Measurements from ENCODE around the gene LSG1. TPM values are rescaled to one million over a fixed set of nuclear protein-coding genes. Genes with fewer than 3 reads are reported as not detected.
"Not testable (repeated sequence)": the region's sequence is repeated elsewhere in the genome, so short reads cannot be mapped to it uniquely, and the experiment has no call there.

Gene LSG1
- total RNA-seq, 2 donors from 2014 or later, result 40.0 to 42.9 TPM

GRCh38 chr3:194637541-194638400 is 34.2 kb downstream of the LSG1 start:
- Mint-ChIP-seq H3K9me3 (no peaks in the 10 kb centered on the region), H3K27ac (no peak overlapping the region), H3K36me3 (peaks cover 0 to 16% of the 10 kb centered on the region in 2 donors)
- no peak for ATAC-seq
- no peak for DNase-seq (ENCODE audit: low spot score in 2 of 2)

- ATAC-seq (no peak), DNase-seq (ENCODE audit: low spot score in 2 of 2) (no peak)
- H3K27ac Mint-ChIP-seq, result peak overlapping the region in 1 of 2 donors; percentile 74
- peaks cover 0 to 11% of the 10 kb centered on the region in 2 donors for H3K36me3 Mint-ChIP-seq
- no peaks in the 10 kb centered on the region for H3K9me3 Mint-ChIP-seq
Measured at GRCh38 chr3:194637066-194637465, 34.9 kb downstream of the LSG1 start.

- no peak within 1 kb of the TSS for H3K27ac Mint-ChIP-seq
- DNase-seq (ENCODE audit: low spot score in 2 of 2), result peak; percentile 65 to 68
- peaks cover 0 to 4% of the 10 kb centered on the region in 2 donors for H3K36me3 Mint-ChIP-seq
- H3K9me3 Mint-ChIP-seq, result no peaks in the 10 kb centered on the region
- peak; percentile 74 to 89 for ATAC-seq
Measured at GRCh38 chr3:194633349-194634004, 38.5 kb downstream of the LSG1 start, which contains the start of gene TMEM44. TSS of gene TMEM44 (minus strand) at chr3:194633419. CDS start at chr3:194633215, 204 bp downstream.

- H3K36me3 Mint-ChIP-seq, result peaks cover 0 to 4% of the 10 kb centered on the region in 2 donors
- no peak for DNase-seq (ENCODE audit: low spot score in 2 of 2)
- peak; percentile 68 to 75 for ATAC-seq
- H3K9me3 Mint-ChIP-seq, result no peaks in the 10 kb centered on the region
- H3K27ac Mint-ChIP-seq, result no peak overlapping the region
Measured at GRCh38 chr3:194632809-194633348, 39.1 kb downstream of the LSG1 start.

GRCh38 chr3:194632226-194632808 is 39.7 kb downstream of the LSG1 start:
- H3K36me3 Mint-ChIP-seq, result peaks cover 0 to 4% of the 10 kb centered on the region in 2 donors
- no peak for DNase-seq (ENCODE audit: low spot score in 2 of 2)
- H3K9me3 Mint-ChIP-seq, result no peaks in the 10 kb centered on the region
- H3K27ac Mint-ChIP-seq, result no peak overlapping the region
- ATAC-seq, result no peak

- H3K36me3 Mint-ChIP-seq, result peaks cover 0 to 4% of the 10 kb centered on the region in 2 donors
- no peak for DNase-seq (ENCODE audit: low spot score in 2 of 2)
- H3K9me3 Mint-ChIP-seq, result no peaks in the 10 kb centered on the region
- H3K27ac Mint-ChIP-seq, result no peak overlapping the region
- no peak for ATAC-seq
Measured at GRCh38 chr3:194631696-194632095, 40.3 kb downstream of the LSG1 start.

- H3K27ac Mint-ChIP-seq; DNase-seq (ENCODE audit: low spot score in 2 of 2); H3K9me3 Mint-ChIP-seq; H3K36me3 Mint-ChIP-seq; ATAC-seq: not testable (repeated sequence)
Measured at GRCh38 chr3:194630681-194631080, 41.3 kb downstream of the LSG1 start.

- DNase-seq (ENCODE audit: low spot score in 2 of 2) (no peak), ATAC-seq (no peak)
- H3K36me3 Mint-ChIP-seq, result no peaks in the 10 kb centered on the region
- no peaks in the 10 kb centered on the region for H3K9me3 Mint-ChIP-seq
- H3K27ac Mint-ChIP-seq, result peak overlapping the region in 1 of 2 donors; percentile 29
Measured at GRCh38 chr3:194624956-194625355, 47.0 kb downstream of the LSG1 start.

- no peaks in the 10 kb centered on the region for H3K9me3 Mint-ChIP-seq
- DNase-seq (ENCODE audit: low spot score in 2 of 2) (no peak), ATAC-seq (no peak)
- no peaks in the 10 kb centered on the region for H3K36me3 Mint-ChIP-seq
- peak overlapping the region in 1 of 2 donors; percentile 61 for H3K27ac Mint-ChIP-seq
Measured at GRCh38 chr3:194623449-194624290, 48.3 kb downstream of the LSG1 start.

- DNase-seq (ENCODE audit: low spot score in 2 of 2) (no peak), ATAC-seq (no peak)
- H3K27ac Mint-ChIP-seq, result peak overlapping the region in 1 of 2 donors; percentile 84
- no peaks in the 10 kb centered on the region for H3K9me3 Mint-ChIP-seq
- no peaks in the 10 kb centered on the region for H3K36me3 Mint-ChIP-seq
Measured at GRCh38 chr3:194622621-194623340, 49.2 kb downstream of the LSG1 start.

GRCh38 chr3:194621947-194622346 is 50.0 kb downstream of the LSG1 start:
- no peak for DNase-seq (ENCODE audit: low spot score in 2 of 2)
- no peaks in the 10 kb centered on the region for H3K36me3 Mint-ChIP-seq
- no peak for ATAC-seq
- H3K9me3 Mint-ChIP-seq, result no peaks in the 10 kb centered on the region
- H3K27ac Mint-ChIP-seq, result no peak overlapping the region

- DNase-seq (ENCODE audit: low spot score in 2 of 2) (no peak), ATAC-seq (no peak)
- H3K27ac Mint-ChIP-seq, result no peak overlapping the region
- no peaks in the 10 kb centered on the region for H3K36me3 Mint-ChIP-seq
- no peaks in the 10 kb centered on the region for H3K9me3 Mint-ChIP-seq
Measured at GRCh38 chr3:194620196-194620595, 51.8 kb downstream of the LSG1 start.

GRCh38 chr3:194619741-194620140 is 52.2 kb downstream of the LSG1 start:
- no peak for DNase-seq (ENCODE audit: low spot score in 2 of 2)

GRCh38 chr3:194618858-194619608 is 53.0 kb downstream of the LSG1 start:
- no peaks in the 10 kb centered on the region for H3K9me3 Mint-ChIP-seq
- ATAC-seq (no peak), DNase-seq (ENCODE audit: low spot score in 2 of 2) (no peak)
- H3K27ac Mint-ChIP-seq, result peak overlapping the region in 1 of 2 donors; percentile 32
- no peaks in the 10 kb centered on the region for H3K36me3 Mint-ChIP-seq

More at GRCh38 chr3:194619741-194620140, 52.2 kb downstream of the LSG1 start:
- no peak overlapping the region for H3K27ac Mint-ChIP-seq
- H3K9me3 Mint-ChIP-seq, result no peaks in the 10 kb centered on the region
- H3K36me3 Mint-ChIP-seq, result no peaks in the 10 kb centered on the region
- ATAC-seq, result no peak

- Mint-ChIP-seq H3K27ac (no peak overlapping the region), H3K36me3 (no peaks in the 10 kb centered on the region), H3K9me3 (no peaks in the 10 kb centered on the region)
- no peak for ATAC-seq
- DNase-seq (ENCODE audit: low spot score in 2 of 2), result no peak
Measured at GRCh38 chr3:194617827-194618226, 54.2 kb downstream of the LSG1 start.

Data from activated naive CD4-positive, alpha-beta T cell treated with anti-CD3 and anti-CD28 coated beads, Interleukin-2, amount 50 U/mL, for 72 hours (primary cell).